ENCODE data around the gene CDK19.
"Not testable (repeated sequence)": the region's sequence is repeated elsewhere in the genome, so short reads cannot be mapped to it uniquely, and the experiment has no call there.

Gene CDK19

GRCh38 chr6:110756817-110757216, 58.5 kb downstream of the CDK19 start:
- DNase-seq (ENCODE audit: low spot score) = peak; percentile 24

- no peak for DNase-seq (ENCODE audit: low spot score)
Observed at GRCh38 chr6:110755411-110755834, 59.8 kb downstream of the CDK19 start.

GRCh38 chr6:110753936-110754668, 61.2 kb downstream of the CDK19 start:
- DNase-seq (ENCODE audit: low spot score) = not testable (repeated sequence)

- no peak for DNase-seq (ENCODE audit: low spot score)
Observed at GRCh38 chr6:110748453-110748852, 66.8 kb downstream of the CDK19 start.

- DNase-seq (ENCODE audit: low spot score) = no peak
Observed at GRCh38 chr6:110746680-110747079, 68.6 kb downstream of the CDK19 start.

- no peak for DNase-seq (ENCODE audit: low spot score)
Observed at GRCh38 chr6:110744991-110745390, 70.3 kb downstream of the CDK19 start.

GRCh38 chr6:110742552-110742951, 72.7 kb downstream of the CDK19 start:
- DNase-seq (ENCODE audit: low spot score) = not testable (repeated sequence)

GRCh38 chr6:110741517-110741916, 73.8 kb downstream of the CDK19 start:
- no peak for DNase-seq (ENCODE audit: low spot score)

- DNase-seq (ENCODE audit: low spot score) = peak; percentile 73
Observed at GRCh38 chr6:110738899-110739365, 76.3 kb downstream of the CDK19 start.

GRCh38 chr6:110735666-110736065, 79.6 kb downstream of the CDK19 start:
- no peak for DNase-seq (ENCODE audit: low spot score)

GRCh38 chr6:110731898-110732297, 83.4 kb downstream of the CDK19 start:
- DNase-seq (ENCODE audit: low spot score) = no peak

- no peak for DNase-seq (ENCODE audit: low spot score)
Observed at GRCh38 chr6:110731196-110731595, 84.1 kb downstream of the CDK19 start.

- no peak for DNase-seq (ENCODE audit: low spot score)
Observed at GRCh38 chr6:110728501-110728900, 86.8 kb downstream of the CDK19 start.

- no peak for DNase-seq (ENCODE audit: low spot score)
Observed at GRCh38 chr6:110723017-110723416, 92.3 kb downstream of the CDK19 start.

GRCh38 chr6:110720066-110720465, 95.2 kb downstream of the CDK19 start:
- peak; percentile 62 for DNase-seq (ENCODE audit: low spot score)

GRCh38 chr6:110719601-110720000, 95.7 kb downstream of the CDK19 start:
- not testable (repeated sequence) for DNase-seq (ENCODE audit: low spot score)

GRCh38 chr6:110714143-110714542, 101.1 kb downstream of the CDK19 start:
- DNase-seq (ENCODE audit: low spot score) = no peak

- no peak for DNase-seq (ENCODE audit: low spot score)
Observed at GRCh38 chr6:110712238-110712637, 103.0 kb downstream of the CDK19 start.

- DNase-seq (ENCODE audit: low spot score) = peak; percentile 42
Observed at GRCh38 chr6:110710115-110710514, 105.2 kb downstream of the CDK19 start.

- no peak for DNase-seq (ENCODE audit: low spot score)
Observed at GRCh38 chr6:110708295-110708950, 106.8 kb downstream of the CDK19 start.

GRCh38 chr6:110705543-110705942, 109.7 kb downstream of the CDK19 start:
- no peak for DNase-seq (ENCODE audit: low spot score)

- no peak for DNase-seq (ENCODE audit: low spot score)
Observed at GRCh38 chr6:110703906-110704594, 111.2 kb downstream of the CDK19 start.
